DND-41 (cell line): ENCODE data around the gene KCNH1.

Experiments
- EZH2 ChIP-seq: IDR thresholded peaks from 3 replicates; pipeline ENCODE4 v1.6.1; 2012; ENCODE audit warnings: borderline replicate concordance, low read depth, mild to moderate bottlenecking, moderate library complexity, low read length, inconsistent platforms; ENCODE audit not compliant: severe bottlenecking
- TF ChIP-seq, protein P1 (sequence below): IDR thresholded peaks from 2 replicates; pipeline ENCODE4 v1.5.1; 2012; ENCODE audit warnings: borderline replicate concordance, low read length, moderate library complexity, mild to moderate bottlenecking; ENCODE audit not compliant: poor library complexity, severe bottlenecking; ENCODE audit errors: extremely low read depth

GRCh38 chr1:210707300-210708240 lies 426.4 kb downstream of the KCNH1 start:
- TF ChIP-seq, protein P1, sequence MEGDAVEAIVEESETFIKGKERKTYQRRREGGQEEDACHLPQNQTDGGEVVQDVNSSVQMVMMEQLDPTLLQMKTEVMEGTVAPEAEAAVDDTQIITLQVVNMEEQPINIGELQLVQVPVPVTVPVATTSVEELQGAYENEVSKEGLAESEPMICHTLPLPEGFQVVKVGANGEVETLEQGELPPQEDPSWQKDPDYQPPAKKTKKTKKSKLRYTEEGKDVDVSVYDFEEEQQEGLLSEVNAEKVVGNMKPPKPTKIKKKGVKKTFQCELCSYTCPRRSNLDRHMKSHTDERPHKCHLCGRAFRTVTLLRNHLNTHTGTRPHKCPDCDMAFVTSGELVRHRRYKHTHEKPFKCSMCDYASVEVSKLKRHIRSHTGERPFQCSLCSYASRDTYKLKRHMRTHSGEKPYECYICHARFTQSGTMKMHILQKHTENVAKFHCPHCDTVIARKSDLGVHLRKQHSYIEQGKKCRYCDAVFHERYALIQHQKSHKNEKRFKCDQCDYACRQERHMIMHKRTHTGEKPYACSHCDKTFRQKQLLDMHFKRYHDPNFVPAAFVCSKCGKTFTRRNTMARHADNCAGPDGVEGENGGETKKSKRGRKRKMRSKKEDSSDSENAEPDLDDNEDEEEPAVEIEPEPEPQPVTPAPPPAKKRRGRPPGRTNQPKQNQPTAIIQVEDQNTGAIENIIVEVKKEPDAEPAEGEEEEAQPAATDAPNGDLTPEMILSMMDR, result no peak
- TF ChIP-seq EZH2, result no peak
